Panc1 (cell line): ENCODE results near the gene CDK17. TPM values are rescaled to one million over a fixed set of nuclear protein-coding genes. Genes with fewer than 3 reads are reported as not detected.
"Not testable (repeated sequence)": the region's sequence is repeated elsewhere in the genome, so short reads cannot be mapped to it uniquely, and the experiment has no call there.

Experiments
- ATAC-seq: fragments of 200-7000 bp; cut with Tn5 transposase; 2 replicates; pipeline ENCODE4 v1.9.1; 2020; ENCODE audit warnings: mild to moderate bottlenecking, moderate library complexity
- BruUV-seq: library from RNA; stranded (reverse); fragments of 400-500 nt; replicated peaks from 2 replicates; lab custom pipeline; 2021; lab: Mats Ljungman, UMichigan
- CTCF ChIA-PET: fragments of 300-600 bp; sonication (Branson Sonifier 250); formaldehyde crosslinking; loops from one replicate; lab custom pipeline; 2022; ENCODE audit warnings: antibody characterized with exemption; lab: Charles Lee
- POLR2A ChIA-PET: fragments of 300-600 bp; sonication (Branson Sonifier 250); formaldehyde crosslinking; loops from one replicate; lab custom pipeline; 2022; ENCODE audit warnings: antibody characterized with exemption; lab: Charles Lee
- DNase-seq: peaks from one replicate; pipeline ENCODE4 v3.0.0-alpha.2; 2010; ENCODE audit warnings: low read depth, low spot score
- H3K27ac ChIP-seq: 2 replicates; pipeline ENCODE4 v1.5.1; 2011; ENCODE audit warnings: mild to moderate bottlenecking, low read length, inconsistent platforms
- H3K27me3 ChIP-seq: fragments of 200-500 bp; sonication (Bioruptor generic); 2 replicates; pipeline ENCODE4 v1.6.0; 2014; ENCODE audit warnings: low read length, inconsistent platforms; ENCODE audit not compliant: control insufficient read depth, insufficient read depth
- H3K36me3 ChIP-seq: fragments of 200-500 bp; sonication (Bioruptor generic); 2 replicates; pipeline ENCODE4 v1.5.1; 2014; ENCODE audit warnings: inconsistent platforms, mild to moderate bottlenecking, low read length, moderate library complexity; ENCODE audit not compliant: control insufficient read depth, insufficient read depth
- H3K4me1 ChIP-seq: 2 replicates; pipeline ENCODE4 v1.5.1; 2011; ENCODE audit warnings: inconsistent platforms, mild to moderate bottlenecking, low read length, moderate library complexity; ENCODE audit not compliant: control insufficient read depth, insufficient read depth
- H3K4me3 ChIP-seq, 2 experiments: 2 replicates each; pipeline ENCODE4 v1.5.1; 2011 to 2012; ENCODE audit warnings: low read depth in 2 of 2, low read length in 2 of 2, mild to moderate bottlenecking in 2 of 2, inconsistent platforms in 1 of 2, moderate library complexity in 1 of 2
- H3K9me3 ChIP-seq: fragments of 200-500 bp; sonication (Bioruptor generic); 2 replicates; pipeline ENCODE4 v1.5.1; 2014; ENCODE audit warnings: low read depth, mild to moderate bottlenecking, inconsistent platforms, low read length, moderate library complexity; ENCODE audit not compliant: control insufficient read depth, insufficient read depth
- CTCF ChIP-seq: fragments of 450-650 bp; IDR thresholded peaks from 2 replicates; pipeline ENCODE4 v1.5.1; 2017; ENCODE audit warnings: mild to moderate bottlenecking
- POLR2AphosphoS5 ChIP-seq: IDR thresholded peaks from 2 replicates; pipeline ENCODE4 v1.6.1; 2012; ENCODE audit warnings: mild to moderate bottlenecking, low read depth, low read length, moderate library complexity
- REST ChIP-seq, 2 experiments: IDR thresholded peaks; 2 replicates each; pipeline ENCODE4 v1.6.1; 2011 to 2012; ENCODE audit warnings: low read depth in 2 of 2, control low read depth in 1 of 2, low read length in 1 of 2, mild to moderate bottlenecking in 1 of 2, moderate library complexity in 1 of 2; ENCODE audit not compliant: insufficient read depth in 1 of 2
- SIN3A ChIP-seq: IDR thresholded peaks from 2 replicates; pipeline ENCODE4 v1.6.1; 2012; ENCODE audit warnings: low read depth, mild to moderate bottlenecking, low read length, moderate library complexity, borderline replicate concordance; ENCODE audit not compliant: insufficient read depth
- TCF7L2 ChIP-seq: IDR thresholded peaks from 2 replicates; pipeline ENCODE4 v1.6.1; 2011; ENCODE audit warnings: mild to moderate bottlenecking, low read depth, low read length, inconsistent platforms
- in situ Hi-C: cut with HindIII; loops from 2 replicates; pipeline ENCODE4 v1.10.0; 2016; ENCODE audit warnings: low sequenced_read_pairs, low pct_unique_long_range_greater_than_20kb
- intact Hi-C: fragments of 100-400 bp; cut with micrococcal nuclease; formaldehyde crosslinking; loops from one replicate; pipeline ENCODE4 v1.10.0; 2022; ENCODE audit not compliant: unreplicated experiment
- total RNA-seq: library from RNA; stranded (reverse); gene quantifications from one replicate; pipeline ENCODE4 v1.2.1, GENCODE V29; 2021; ENCODE audit not compliant: unreplicated experiment

Gene CDK17
- total RNA-seq, 1 experiment from 2014 or later, result 23.2 TPM

DNA sequence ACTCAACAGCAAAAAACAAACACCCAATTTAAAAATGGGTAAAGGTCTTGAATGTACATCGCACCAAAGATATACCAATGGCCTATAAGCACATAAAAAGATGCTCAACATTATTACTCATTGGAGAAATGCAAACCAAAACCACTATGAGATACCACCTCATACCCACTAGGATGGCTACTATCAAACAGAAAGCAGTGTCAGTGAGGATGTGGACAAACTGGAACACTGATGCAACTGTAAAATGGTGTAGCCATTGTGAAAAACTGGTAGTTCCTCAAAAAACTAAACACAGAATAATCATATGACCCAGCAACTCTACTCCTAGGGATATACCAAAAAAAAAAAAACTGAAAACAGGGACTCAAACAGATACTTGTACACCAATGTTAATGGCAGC, 49.3 kb downstream of the CDK17 start:
- no TSS peak for BruUV-seq
- H3K4me1 ChIP-seq, result no peaks in the 10 kb centered on the region
- H3K36me3 ChIP-seq, result no peaks in the 10 kb centered on the region
- no peak for TF ChIP-seq CTCF
- no peak for TF ChIP-seq SIN3A
- no peak for TF ChIP-seq TCF7L2
- no peak for TF ChIP-seq POLR2AphosphoS5
- no peak for TF ChIP-seq REST (IDR thresholded peaks at IDR 0.05; ENCODE audit: insufficient read depth in 1 of 2, low read depth in 2 of 2, low read length in 1 of 2)
- DNase-seq (no peak), ATAC-seq (no peak)
- H3K4me3 ChIP-seq, result no peak overlapping the region
- no peak overlapping the region for H3K27ac ChIP-seq
- H3K27me3 ChIP-seq, result no peaks in the 10 kb centered on the region
- in situ Hi-C loops, result no loop called here
- intact Hi-C loops, result no loop called here
- CTCF ChIA-PET, result no interaction called here
- H3K9me3 ChIP-seq, result no peaks in the 10 kb centered on the region
- POLR2A ChIA-PET, result no interaction called here

DNA sequence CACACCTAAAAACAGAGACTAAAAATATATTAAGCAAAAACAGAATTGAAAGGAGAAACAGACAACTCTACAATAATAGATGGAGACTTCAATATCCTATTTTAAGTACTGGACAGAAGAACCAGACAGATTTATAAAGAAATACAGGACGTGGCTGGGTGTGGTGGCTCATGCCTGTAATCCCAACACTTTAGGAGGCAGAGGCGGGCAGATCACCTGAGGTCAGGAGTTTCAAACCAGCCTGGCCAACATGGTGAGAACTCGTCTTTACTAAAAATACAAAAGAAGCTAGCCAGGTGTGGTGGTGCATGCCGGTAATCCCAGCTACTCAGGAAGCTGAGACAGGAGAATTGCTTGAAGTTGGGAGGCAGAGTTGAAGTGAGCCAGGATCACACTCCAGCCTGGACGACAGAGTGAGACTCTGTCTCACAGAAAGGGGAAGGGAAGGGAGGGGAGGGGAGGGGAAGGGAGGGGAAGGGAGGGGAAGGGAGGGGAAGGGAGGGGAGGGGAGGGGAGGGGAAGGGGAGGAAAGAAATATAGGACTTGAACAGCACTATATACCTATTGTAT, 53.0 kb downstream of the CDK17 start:
- in situ Hi-C loops, result no loop called here
- Histone ChIP-seq H3K4me3 (no peak overlapping the region), H3K9me3 (peaks cover 13% of the 10 kb centered on the region), H3K27ac (no peak overlapping the region), H3K4me1 (no peaks in the 10 kb centered on the region), H3K27me3 (no peaks in the 10 kb centered on the region), H3K36me3 (no peaks in the 10 kb centered on the region)
- ATAC-seq (no peak), DNase-seq (no peak)
- CTCF ChIA-PET, result no interaction called here
- POLR2A ChIA-PET, result no interaction called here
- BruUV-seq, result no TSS peak
- intact Hi-C loops, result no loop called here
- TF ChIP-seq POLR2AphosphoS5 (no peak), TCF7L2 (no peak), CTCF (no peak), SIN3A (no peak), REST (IDR thresholded peaks at IDR 0.05; ENCODE audit: insufficient read depth in 1 of 2, low read depth in 2 of 2, low read length in 1 of 2) (no peak)

DNA sequence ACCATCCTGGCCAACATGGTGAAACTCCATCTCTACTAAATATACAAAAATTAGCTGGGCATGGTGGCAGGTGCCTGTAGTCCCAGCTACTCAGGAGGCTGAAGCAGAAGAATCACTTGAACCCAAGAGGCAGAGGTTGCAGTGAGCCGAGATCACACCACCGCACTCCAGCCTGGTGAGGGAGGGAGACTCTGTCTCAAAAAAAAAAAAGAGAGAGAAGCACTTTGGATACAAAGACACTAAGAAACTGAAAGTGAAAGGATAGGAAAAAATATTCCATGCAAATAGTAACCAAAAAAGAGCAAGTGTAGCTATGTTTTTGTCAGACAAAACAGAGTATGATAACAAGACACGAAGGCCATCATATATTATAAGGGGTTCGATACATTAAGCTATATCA, 53.5 kb downstream of the CDK17 start:
- ATAC-seq, DNase-seq, CTCF ChIA-PET, H3K4me1 ChIP-seq, H3K27me3 ChIP-seq, intact Hi-C loops, H3K4me3 ChIP-seq, POLR2A ChIA-PET, H3K27ac ChIP-seq, in situ Hi-C loops, BruUV-seq, H3K36me3 ChIP-seq: not testable (repeated sequence)
- peaks cover 13% of the 10 kb centered on the region for H3K9me3 ChIP-seq
